GM18858 (cell line): Measurements from ENCODE around the gene ATG4B.
"Not testable (repeated sequence)": the region's sequence is repeated elsewhere in the genome, so short reads cannot be mapped to it uniquely, and the experiment has no call there.

Source experiments
- ATAC-seq: cut with Tn5 transposase; IDR thresholded peaks from one replicate; pipeline ENCODE4 v1.9.1; 2021; ENCODE audit not compliant: unreplicated experiment

ATG4B gene

GRCh38 chr2:241637018-241637794 lies at the start of gene ATG4B, which contains the start of gene THAP4:
ATG4B (plus strand) TSS chr2:241637693; CDS start chr2:241637715, 22 bp downstream.
THAP4 (minus strand) TSS chr2:241637158; CDS start chr2:241637017, 141 bp downstream.
- peak; percentile 36 for ATAC-seq

- ATAC-seq: not testable (repeated sequence)
Observed at GRCh38 chr2:241589863-241590262, 47.6 kb upstream of the ATG4B start.

- not testable (repeated sequence) for ATAC-seq
Observed at GRCh38 chr2:241590496-241591455, 46.7 kb upstream of the ATG4B start.

DNA sequence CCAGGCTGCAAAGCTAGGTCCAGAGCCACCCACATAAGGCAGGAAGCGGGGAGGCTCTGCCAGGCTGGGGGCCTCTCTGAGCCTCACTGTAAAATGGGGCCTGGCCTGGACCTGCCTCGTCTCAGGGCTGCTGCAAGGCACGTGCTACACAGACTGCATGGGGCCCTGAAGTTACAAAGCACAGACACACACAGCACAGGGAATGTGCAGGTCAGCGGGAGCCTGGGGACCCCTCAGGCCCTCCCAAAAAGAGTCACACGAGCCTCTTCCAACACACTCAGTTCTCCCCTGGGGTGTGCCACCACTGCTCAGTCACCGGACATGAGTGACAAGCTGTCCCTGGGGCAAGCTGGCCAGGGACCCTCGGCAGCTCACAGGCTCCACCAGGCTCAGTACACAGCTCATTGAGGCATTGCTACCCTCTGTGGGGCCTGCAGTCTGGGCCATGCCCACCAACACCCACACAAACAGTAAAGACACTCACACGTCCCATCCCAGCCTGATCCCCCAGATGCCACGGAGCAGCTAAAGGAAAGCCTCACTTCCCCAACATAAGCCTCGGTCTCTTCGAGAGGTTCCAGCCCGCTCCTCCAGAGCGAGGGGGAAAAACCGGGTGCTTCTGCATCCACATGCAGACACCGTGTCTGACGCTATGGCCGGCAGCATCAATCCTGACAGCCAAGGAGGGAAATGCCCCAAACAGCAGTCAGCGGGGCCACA lies 45.2 kb upstream of the ATG4B start:
- ATAC-seq: no peak

DNA sequence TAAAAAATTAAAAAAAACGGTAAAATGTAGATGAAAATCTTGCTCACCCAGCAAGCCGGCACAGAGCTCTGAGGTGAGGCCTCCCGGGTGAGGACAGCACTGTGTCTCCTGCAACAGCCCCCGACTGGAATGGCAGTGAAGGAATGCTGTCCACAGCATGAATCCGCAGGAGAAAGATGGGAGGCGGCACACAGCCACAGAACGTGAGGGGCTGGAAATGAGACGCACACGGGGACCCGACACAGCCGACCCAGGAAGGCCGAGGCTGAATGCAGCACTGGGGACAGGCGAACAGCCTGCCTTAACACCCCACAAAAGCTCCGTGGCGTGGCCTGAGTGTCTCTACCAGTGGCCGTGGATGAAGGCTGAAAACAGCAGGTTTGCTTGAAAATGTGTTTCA lies 44.2 kb upstream of the ATG4B start:
- no peak for ATAC-seq

DNA sequence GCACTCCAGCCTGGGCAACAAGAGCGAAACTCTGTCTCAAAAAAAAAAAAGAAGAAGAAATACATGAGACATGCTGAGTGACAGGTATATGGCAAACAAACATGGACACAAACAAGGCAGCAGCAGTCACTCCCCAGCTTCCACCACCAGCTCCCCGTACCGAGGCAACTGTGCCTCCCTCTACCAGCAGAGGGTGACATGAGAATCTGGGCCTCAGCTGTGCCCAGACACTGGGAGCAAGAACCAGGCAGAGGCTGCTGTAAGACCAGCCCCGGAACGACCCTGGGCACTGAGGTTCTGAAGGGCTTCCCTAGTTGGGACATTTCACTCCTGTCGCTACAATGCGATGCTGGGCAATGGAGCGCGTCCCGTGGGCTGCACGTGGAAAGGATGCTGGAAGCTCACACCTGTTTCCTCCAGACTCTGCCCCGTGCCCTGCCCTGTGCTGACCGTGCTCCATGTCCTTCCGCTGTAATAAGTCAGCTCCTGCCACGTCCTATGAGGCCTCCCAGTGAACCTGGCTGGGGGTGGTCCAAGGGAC lies 41.8 kb upstream of the ATG4B start:
- no peak for ATAC-seq

GRCh38 chr2:241597561-241597960 lies 39.9 kb upstream of the ATG4B start:
- ATAC-seq: no peak

GRCh38 chr2:241598061-241598460 lies 39.4 kb upstream of the ATG4B start:
- no peak for ATAC-seq

DNA sequence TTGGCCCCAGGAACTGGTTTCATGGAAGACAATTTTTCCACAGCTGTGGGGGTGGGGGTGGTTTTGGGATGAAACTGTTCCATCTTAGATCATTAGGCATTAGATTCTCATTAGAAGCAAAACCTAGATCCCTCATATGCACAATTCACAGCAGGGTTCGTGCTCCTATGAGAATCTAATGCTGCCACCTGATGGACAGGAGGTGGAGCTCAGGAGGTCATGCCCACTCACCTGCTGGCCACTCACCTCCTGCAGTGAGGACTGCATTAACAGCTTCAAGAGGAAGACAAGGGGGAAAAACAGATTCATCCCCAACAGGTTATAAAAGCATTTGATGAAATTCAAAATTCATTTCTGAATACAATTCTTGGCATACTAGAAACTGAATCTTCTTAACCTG lies 39.0 kb upstream of the ATG4B start:
- ATAC-seq: no peak

- ATAC-seq: no peak
Observed at GRCh38 chr2:241599615-241600014, 37.9 kb upstream of the ATG4B start.

- no peak for ATAC-seq
Observed at GRCh38 chr2:241601841-241602240, 35.7 kb upstream of the ATG4B start.

- no peak for ATAC-seq
Observed at GRCh38 chr2:241602720-241603119, 34.8 kb upstream of the ATG4B start.

DNA sequence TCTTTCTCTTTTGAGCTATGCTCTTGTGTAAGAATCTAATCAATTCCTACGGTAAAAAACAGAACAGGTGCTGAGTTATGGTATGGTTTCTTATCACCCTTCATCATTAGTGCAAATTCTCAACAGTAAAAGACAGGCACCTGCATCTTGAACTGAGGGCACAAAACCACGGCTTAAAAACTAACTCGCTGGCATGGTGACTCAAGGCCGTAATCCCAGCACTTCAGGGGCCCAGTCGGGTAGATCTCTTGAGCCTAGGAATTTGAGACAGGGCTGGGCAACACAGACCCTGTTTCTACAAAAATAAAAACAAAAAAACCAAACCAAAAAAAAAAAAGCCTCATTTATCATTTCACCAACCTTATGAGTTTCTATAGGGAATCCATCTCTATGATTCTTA lies 33.8 kb upstream of the ATG4B start:
- no peak for ATAC-seq

- no peak for ATAC-seq
Observed at GRCh38 chr2:241606186-241606585, 31.3 kb upstream of the ATG4B start.

GRCh38 chr2:241607162-241607885 lies 30.2 kb upstream of the ATG4B start:
- no peak for ATAC-seq

GRCh38 chr2:241608881-241609280 lies 28.6 kb upstream of the ATG4B start:
- no peak for ATAC-seq

DNA sequence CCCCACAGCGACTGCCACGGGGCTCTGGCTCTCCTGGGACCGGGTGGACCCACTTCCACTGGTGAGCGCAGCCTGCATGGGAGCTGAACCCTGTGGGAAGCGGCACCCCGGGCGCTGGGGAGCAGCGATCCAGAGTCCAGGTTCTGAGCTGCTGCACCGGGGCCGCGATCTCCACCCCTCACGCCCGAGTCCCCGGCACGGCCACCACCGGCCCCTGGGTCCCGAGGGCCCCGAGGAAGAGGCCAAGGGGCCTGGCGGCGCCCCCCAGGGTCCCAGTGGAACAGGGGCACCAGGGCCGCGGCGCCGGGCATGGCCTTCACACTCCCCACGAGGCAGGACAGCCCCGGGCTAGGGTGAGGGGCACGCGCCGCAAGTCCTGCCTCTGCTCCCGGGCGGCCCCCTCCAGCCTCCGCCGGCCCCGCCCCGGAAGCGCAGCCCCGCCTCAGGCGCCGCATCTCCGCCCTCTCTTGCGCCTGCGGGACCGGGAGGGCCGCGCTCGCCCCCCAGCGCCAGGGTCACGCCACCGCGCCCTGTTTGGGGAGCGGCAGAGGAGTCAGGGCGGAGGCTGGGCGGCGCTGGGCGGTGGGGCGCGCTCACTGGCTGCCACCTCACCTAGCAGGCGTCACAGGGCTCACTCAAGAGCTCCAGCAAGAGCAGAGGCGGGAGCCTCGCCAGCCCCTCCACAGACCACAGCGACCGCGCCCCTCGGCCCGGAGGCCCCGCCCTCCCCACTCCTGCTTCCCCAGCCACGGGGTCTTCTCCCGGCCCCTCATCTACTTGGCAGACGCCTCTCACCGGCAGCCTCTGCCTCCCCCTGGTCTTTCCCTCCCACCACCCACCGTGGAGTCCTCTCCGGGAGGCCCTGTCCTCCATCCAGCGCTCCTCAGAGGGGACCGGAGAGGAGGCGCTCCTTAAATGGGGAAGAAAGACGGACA lies 27.4 kb upstream of the ATG4B start:
- ATAC-seq: peak; percentile 86

GRCh38 chr2:241611062-241611461 lies 26.4 kb upstream of the ATG4B start:
- ATAC-seq: no peak
